PC-3 (cell line): ENCODE results near the gene DAND5. TPM values are rescaled to one million over a fixed set of nuclear protein-coding genes. Genes with fewer than 3 reads are reported as not detected.

Experiments used
- ATAC-seq: fragments of 200-7000 bp; cut with Tn5 transposase; 2 replicates; pipeline ENCODE4 v1.9.1; 2020; ENCODE audit warnings: mild to moderate bottlenecking, moderate library complexity
- BruUV-seq: library from RNA; stranded (reverse); fragments of 400-500 nt; replicated peaks from 2 replicates; lab custom pipeline; 2021; lab: Mats Ljungman, UMichigan
- CTCF ChIA-PET: fragments of 300-600 bp; sonication (Branson Sonifier 250); formaldehyde crosslinking; loops from one replicate; lab custom pipeline; 2022; ENCODE audit warnings: antibody characterized with exemption; lab: Charles Lee
- POLR2A ChIA-PET: fragments of 300-600 bp; sonication (Branson Sonifier 250); formaldehyde crosslinking; loops from one replicate; lab custom pipeline; 2022; ENCODE audit warnings: antibody characterized with exemption; ENCODE audit not compliant: unreplicated experiment; lab: Charles Lee
- DNase-seq: peaks from one replicate; pipeline ENCODE4 v3.0.0-alpha.2; 2015
- H2AFZ ChIP-seq: fragments of 300-600 bp; sonication (generic); 2 replicates; pipeline ENCODE4 v1.6.0; 2016; ENCODE audit warnings: antibody characterized with exemption, low read length
- H3F3A ChIP-seq: fragments of 300-600 bp; sonication (generic); one replicate; pipeline ENCODE4 v1.6.0; 2017; ENCODE audit warnings: antibody characterized with exemption, low read length, control low read depth, mild to moderate bottlenecking; ENCODE audit not compliant: unreplicated experiment
- H3K27ac ChIP-seq: fragments of 300-600 bp; sonication (generic); 2 replicates; pipeline ENCODE4 v1.5.1; 2016; ENCODE audit warnings: mild to moderate bottlenecking, low read length
- H3K27me3 ChIP-seq: fragments of 300-600 bp; sonication (generic); 2 replicates; pipeline ENCODE4 v1.6.1; 2016; ENCODE audit warnings: low read length, mixed read lengths
- H3K36me3 ChIP-seq: fragments of 300-600 bp; sonication (generic); 2 replicates; pipeline ENCODE4 v1.6.1; 2016; ENCODE audit warnings: low read depth, mixed run types, low read length, mixed read lengths
- H3K4me1 ChIP-seq: fragments of 300-600 bp; sonication (generic); 2 replicates; pipeline ENCODE4 v1.5.1; 2016; ENCODE audit warnings: low read length; ENCODE audit not compliant: insufficient read depth
- H3K4me2 ChIP-seq: fragments of 300-600 bp; sonication (generic); 2 replicates; pipeline ENCODE4 v1.6.0; 2016; ENCODE audit warnings: low read length
- H3K4me3 ChIP-seq: fragments of 300-600 bp; sonication (generic); 2 replicates; pipeline ENCODE4 v1.5.1; 2016; ENCODE audit warnings: mild to moderate bottlenecking, low read length, mixed read lengths
- H3K79me2 ChIP-seq: fragments of 300-600 bp; sonication (generic); 2 replicates; pipeline ENCODE4 v1.6.1; 2017; ENCODE audit warnings: low read length, mixed read lengths
- H3K9ac ChIP-seq: fragments of 300-600 bp; sonication (generic); 2 replicates; pipeline ENCODE4 v1.6.0; 2016; ENCODE audit warnings: mild to moderate bottlenecking, low read length
- H3K9me2 ChIP-seq: fragments of 300-600 bp; sonication (generic); replicated peaks from 2 replicates; pipeline ENCODE4 v1.6.1; 2016; ENCODE audit warnings: mixed run types, low read length, mixed read lengths
- H3K9me3 ChIP-seq: fragments of 300-600 bp; sonication (generic); 2 replicates; pipeline ENCODE4 v1.6.1; 2016; ENCODE audit warnings: low read length, mixed read lengths
- H4K20me1 ChIP-seq: fragments of 300-600 bp; sonication (generic); 2 replicates; pipeline ENCODE4 v1.6.1; 2016; ENCODE audit warnings: low read length, mixed read lengths
- CTCF ChIP-seq: fragments of 300-600 bp; sonication (generic); conservative IDR thresholded peaks from 2 replicates; pipeline ENCODE4 v1.5.1; 2017; ENCODE audit warnings: antibody characterized with exemption, low read depth, mild to moderate bottlenecking, low read length
- EZH2 ChIP-seq: fragments of 300-600 bp; sonication (generic); IDR thresholded peaks from one replicate; pipeline ENCODE4 v1.6.1; 2017; ENCODE audit warnings: antibody characterized with exemption, mild to moderate bottlenecking, low read length; ENCODE audit not compliant: unreplicated experiment
- EZH2phosphoT487 ChIP-seq: fragments of 300-600 bp; sonication (generic); IDR thresholded peaks from 2 replicates; pipeline ENCODE4 v1.6.1; 2018; ENCODE audit warnings: mild to moderate bottlenecking, antibody characterized with exemption, low read length, borderline replicate concordance
- intact Hi-C: fragments of 100-400 bp; cut with micrococcal nuclease; formaldehyde crosslinking; loops from 2 replicates; pipeline ENCODE4 v1.9.0; 2023
- total RNA-seq: library from RNA; depleted of rRNA; stranded (reverse); fragments of >200 nt; gene quantifications from 2 replicates; pipeline ENCODE4 v1.2.3, GENCODE V29; 2014

The DAND5 gene
- total RNA-seq, 1 experiment from 2014 or later, result 0.55 TPM

DNA sequence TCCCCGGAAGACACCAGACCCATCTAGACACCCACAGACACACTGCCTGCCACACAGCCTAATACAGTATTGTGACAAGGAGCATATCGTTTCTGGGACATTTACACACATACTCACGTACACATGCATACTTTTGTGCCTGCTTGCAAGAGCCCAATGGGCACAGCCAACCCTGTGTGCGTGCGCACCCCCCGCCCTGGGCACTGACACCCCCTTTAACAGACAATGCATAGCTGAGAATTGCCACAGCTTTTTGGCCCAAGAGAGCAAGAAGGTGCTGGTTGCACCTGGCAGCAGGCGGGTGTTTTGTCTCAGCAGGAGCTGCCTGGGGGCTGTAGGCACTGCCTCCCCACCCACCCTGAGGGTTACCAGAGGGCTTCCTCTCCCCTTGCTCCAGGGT, 24.2 kb downstream of the DAND5 start:
- H3K9ac ChIP-seq, result no peak overlapping the region
- no peak overlapping the region for H3K4me2 ChIP-seq
- peaks cover 14% of the 10 kb centered on the region for H3K4me1 ChIP-seq
- no peaks in the 10 kb centered on the region for H3F3A ChIP-seq
- no peaks in the 10 kb centered on the region for H3K9me2 ChIP-seq
- H3K27me3 ChIP-seq, result no peaks in the 10 kb centered on the region
- intact Hi-C loops, result no loop called here
- BruUV-seq, result no TSS peak
- ChIA-PET POLR2A (no interaction called here), CTCF (no interaction called here)
- no peaks in the 10 kb centered on the region for H3K9me3 ChIP-seq
- H2AFZ ChIP-seq, result no peak overlapping the region
- H3K79me2 ChIP-seq, result peaks cover 31% of the 10 kb centered on the region
- no peak for DNase-seq
- H3K4me3 ChIP-seq, result no peak overlapping the region
- no peak overlapping the region for H3K27ac ChIP-seq
- no peaks in the 10 kb centered on the region for H4K20me1 ChIP-seq
- no peak for ATAC-seq
- TF ChIP-seq EZH2 (no peak), CTCF (no peak), EZH2phosphoT487 (no peak)
- H3K36me3 ChIP-seq, result peaks cover 1% of the 10 kb centered on the region; the same call in 1 of the 2 replicates

DNA sequence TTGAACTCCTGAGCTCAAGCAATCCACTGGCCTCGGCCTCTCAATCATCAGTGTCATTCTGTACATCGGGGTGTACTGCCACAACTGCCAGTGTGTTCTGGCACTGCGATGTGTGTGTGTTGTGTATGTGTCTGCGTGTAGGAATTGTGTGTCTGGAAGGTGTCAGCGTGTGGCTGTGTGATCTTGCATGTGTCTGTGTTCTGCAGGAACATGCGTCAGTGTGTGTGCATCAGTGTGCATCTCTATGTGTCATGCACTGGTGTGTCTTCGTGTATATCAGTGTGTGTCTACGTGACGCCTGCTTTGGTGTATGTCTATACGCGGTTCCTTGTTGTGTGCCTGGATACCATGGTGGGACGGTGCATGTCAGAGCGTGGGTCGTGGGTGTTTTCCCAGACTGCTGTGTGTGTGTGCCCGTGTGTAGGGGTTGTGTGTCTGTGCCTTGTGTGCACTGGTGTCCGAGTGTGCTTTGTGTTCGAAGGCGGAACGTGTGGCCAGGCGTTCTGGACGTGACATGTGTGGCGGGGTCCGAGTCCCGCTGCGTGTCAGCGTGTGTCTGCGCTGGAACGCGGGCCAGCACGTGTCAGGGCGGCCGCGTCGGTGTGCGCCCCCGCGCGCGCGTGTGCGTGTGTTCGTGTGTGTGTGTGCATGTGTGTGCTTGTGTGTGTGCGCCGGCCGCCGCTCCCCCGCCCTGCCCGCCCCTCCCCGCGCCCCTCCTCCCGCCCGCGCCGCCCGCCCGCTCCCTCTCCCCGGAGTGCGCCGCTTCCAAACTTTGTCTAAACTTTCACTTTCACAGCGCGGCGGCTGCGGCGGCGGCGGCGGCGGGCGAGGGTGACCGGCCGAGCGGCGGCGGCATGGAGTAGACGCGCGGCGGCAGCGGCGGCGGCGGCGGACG, 25.6 kb downstream of the DAND5 start, which contains the start of gene NFIX:
Gene NFIX, plus strand, starts transcription at position 775 of the 895 bp plus-strand sequence. CDS start 363 bp downstream, outside the sequence.
- peaks cover 4% of the 10 kb centered on the region; the same call in 1 of the 2 replicates for H3K36me3 ChIP-seq
- intact Hi-C loops, result no loop called here
- ChIA-PET POLR2A (interaction anchor here (0.6 kb wide), 1 partner anchor 157 kb away, joined by 5 read pairs; no protein-coding TSS in a partner anchor), CTCF (interaction anchor here (0.5 kb wide), 1 partner anchor 66 kb away, joined by 3 read pairs; no protein-coding TSS in a partner anchor)
- H3K27me3 ChIP-seq, result no peaks in the 10 kb centered on the region
- H2AFZ ChIP-seq, result peak within 1 kb of the TSS; percentile 93
- peak within 1 kb of the TSS; percentile 98 for H3K4me3 ChIP-seq
- peaks cover 14% of the 10 kb centered on the region for H3K4me1 ChIP-seq
- H3F3A ChIP-seq, result no peaks in the 10 kb centered on the region
- peaks cover 42% of the 10 kb centered on the region for H3K79me2 ChIP-seq
- no peaks in the 10 kb centered on the region for H3K9me2 ChIP-seq
- no TSS peak for BruUV-seq
- peak; percentile 69 for DNase-seq
- H3K4me2 ChIP-seq, result peak within 1 kb of the TSS; percentile 89
- no peaks in the 10 kb centered on the region for H4K20me1 ChIP-seq
- peak within 1 kb of the TSS; percentile 80 for H3K9ac ChIP-seq
- ATAC-seq, result peak; percentile 40
- TF ChIP-seq CTCF (no peak), EZH2phosphoT487 (no peak), EZH2 (no peak)
- peak within 1 kb of the TSS; percentile 14; the same call in 1 of the 2 replicates for H3K27ac ChIP-seq
- no peaks in the 10 kb centered on the region for H3K9me3 ChIP-seq
